Caco-2 (cell line): ENCODE data around the gene KRTAP10-2. TPM values are rescaled to one million over a fixed set of nuclear protein-coding genes. Genes with fewer than 3 reads are reported as not detected.

ENCODE experiments used
- BruUV-seq: library from RNA; stranded (reverse); fragments of 400-500 nt; replicated peaks from 2 replicates; lab custom pipeline; 2021; lab: Mats Ljungman, UMichigan
- CTCF ChIA-PET: fragments of 300-600 bp; sonication (Branson Sonifier 250); formaldehyde crosslinking; loops from one replicate; lab custom pipeline; 2022; ENCODE audit warnings: antibody characterized with exemption; lab: Charles Lee
- POLR2A ChIA-PET: fragments of 300-600 bp; sonication (Branson Sonifier 250); formaldehyde crosslinking; loops from one replicate; lab custom pipeline; 2022; ENCODE audit warnings: antibody characterized with exemption; lab: Charles Lee
- DNase-seq, 2 experiments: peaks; one replicate each; pipeline versions ENCODE4 v3.0.0 to v3.0.0-alpha.2; 2020 to 2022
- H3K27me3 ChIP-seq: replicated peaks from 2 replicates; pipeline ENCODE4 v1.6.0; 2011; ENCODE audit warnings: low read length; ENCODE audit not compliant: control insufficient read depth, insufficient read depth
- H3K36me3 ChIP-seq: 2 replicates; pipeline ENCODE4 v1.5.1; 2011; ENCODE audit warnings: low read length; ENCODE audit not compliant: control insufficient read depth, insufficient read depth
- H3K4me1 ChIP-seq: fragments of 250-450 bp; sonication (Bioruptor Pico); 2 replicates; pipeline ENCODE4 v1.5.1; 2020; ENCODE audit warnings: mild to moderate bottlenecking
- H3K4me3 ChIP-seq: 2 replicates; pipeline ENCODE4 v1.5.1; 2011; ENCODE audit warnings: low read depth, mild to moderate bottlenecking, control low read depth, low read length
- H3K9me3 ChIP-seq: fragments of 250-450 bp; sonication (Bioruptor Pico); 2 replicates; pipeline ENCODE4 v1.5.1; 2020; ENCODE audit warnings: mild to moderate bottlenecking, moderate library complexity
- H3K27ac Mint-ChIP-seq: one replicate; pipeline ENCODE4 v1.8.0; 2022; ENCODE audit warnings: mixed read lengths; ENCODE audit not compliant: unreplicated experiment
- H3K27me3 Mint-ChIP-seq: one replicate; pipeline ENCODE4 v1.8.0; 2022; ENCODE audit warnings: mixed read lengths; ENCODE audit not compliant: insufficient read depth, unreplicated experiment
- H3K36me3 Mint-ChIP-seq: one replicate; pipeline ENCODE4 v1.8.0; 2022; ENCODE audit warnings: mild to moderate bottlenecking, mixed read lengths; ENCODE audit not compliant: insufficient read depth, unreplicated experiment
- H3K4me1 Mint-ChIP-seq: one replicate; pipeline ENCODE4 v1.8.0; 2022; ENCODE audit warnings: low read depth, mixed read lengths; ENCODE audit not compliant: unreplicated experiment
- H3K4me3 Mint-ChIP-seq: one replicate; pipeline ENCODE4 v1.8.0; 2022; ENCODE audit warnings: mild to moderate bottlenecking, moderate library complexity, mixed read lengths; ENCODE audit not compliant: unreplicated experiment
- H3K9me3 Mint-ChIP-seq: one replicate; pipeline ENCODE4 v1.8.0; 2022; ENCODE audit warnings: mixed read lengths; ENCODE audit not compliant: unreplicated experiment
- CTCF ChIP-seq, 2 experiments: fragments of 200-600 bp in 1 of 2; IDR thresholded peaks; 1 replicate in 1 of 2; 2 replicates in 1 of 2; pipeline versions ENCODE4 v1.5.1 to v1.8.0; 2011 to 2022; ENCODE audit warnings: antibody characterized with exemption in 1 of 2, control low read depth in 1 of 2, inconsistent platforms in 1 of 2, low read depth in 1 of 2, low read length in 1 of 2, mild to moderate bottlenecking in 1 of 2, moderate library complexity in 1 of 2; ENCODE audit not compliant: insufficient read depth in 1 of 2, severe bottlenecking in 1 of 2, unreplicated experiment in 1 of 2
- intact Hi-C: fragments of 100-400 bp; cut with micrococcal nuclease; formaldehyde crosslinking; loops from one replicate; pipeline ENCODE4 v1.10.0; 2022; ENCODE audit not compliant: unreplicated experiment
- total RNA-seq: library from RNA; stranded (reverse); gene quantifications from 2 replicates; pipeline ENCODE4 v1.2.3, GENCODE V29; 2022

KRTAP10-2 gene
- total RNA-seq, 1 experiment from 2014 or later: not detected

- ChIA-PET CTCF (no interaction called here), POLR2A (no interaction called here)
- no TSS peak for BruUV-seq
These were observed 18.7 kb upstream of the KRTAP10-2 start for GRCh38 chr21:44569861-44570517.

GRCh38 chr21:44568667-44569556, 17.6 kb upstream of the KRTAP10-2 start:
- H3K4me1 Mint-ChIP-seq: no peaks in the 10 kb centered on the region
- no peaks in the 10 kb centered on the region for H3K36me3 Mint-ChIP-seq
- no peak overlapping the region for H3K4me3 Mint-ChIP-seq
- TF ChIP-seq CTCF (IDR thresholded peaks at IDR 0.05; ENCODE audit: insufficient read depth in 1 of 2, low read depth in 1 of 2, low read length in 1 of 2, severe bottlenecking in 1 of 2, unreplicated experiment in 1 of 2): no peak
- H3K27me3 ChIP-seq: no peaks in the 10 kb centered on the region
- POLR2A ChIA-PET: no interaction called here
- H3K9me3 ChIP-seq: peaks cover 16% of the 10 kb centered on the region; the same call in 1 of the 2 replicates
- intact Hi-C loops: no loop called here
- CTCF ChIA-PET: no interaction called here
- H3K36me3 ChIP-seq: no peaks in the 10 kb centered on the region
- no peak overlapping the region for H3K4me3 ChIP-seq
- peaks cover 10% of the 10 kb centered on the region for H3K27me3 Mint-ChIP-seq
- no peak for DNase-seq
- peaks cover 26% of the 10 kb centered on the region for H3K9me3 Mint-ChIP-seq
- no peak overlapping the region for H3K27ac Mint-ChIP-seq
- H3K4me1 ChIP-seq: no peaks in the 10 kb centered on the region
- no TSS peak for BruUV-seq

More at GRCh38 chr21:44569861-44570517, 18.7 kb upstream of the KRTAP10-2 start:
- Histone ChIP-seq H3K4me1 (no peaks in the 10 kb centered on the region), H3K36me3 (no peaks in the 10 kb centered on the region), H3K27me3 (no peaks in the 10 kb centered on the region), H3K9me3 (peaks cover 7% of the 10 kb centered on the region; the same call in 1 of the 2 replicates), H3K4me3 (no peak overlapping the region)
- H3K27ac Mint-ChIP-seq: no peak overlapping the region
- TF ChIP-seq CTCF (IDR thresholded peaks at IDR 0.05; ENCODE audit: insufficient read depth in 1 of 2, low read depth in 1 of 2, low read length in 1 of 2, severe bottlenecking in 1 of 2, unreplicated experiment in 1 of 2): no peak
- intact Hi-C loops: no loop called here
- H3K36me3 Mint-ChIP-seq: no peaks in the 10 kb centered on the region
- no peak for DNase-seq
- peaks cover 26% of the 10 kb centered on the region for H3K9me3 Mint-ChIP-seq
- H3K27me3 Mint-ChIP-seq: peaks cover 6% of the 10 kb centered on the region
- H3K4me3 Mint-ChIP-seq: no peak overlapping the region
- peaks cover 6% of the 10 kb centered on the region for H3K4me1 Mint-ChIP-seq

DNA sequence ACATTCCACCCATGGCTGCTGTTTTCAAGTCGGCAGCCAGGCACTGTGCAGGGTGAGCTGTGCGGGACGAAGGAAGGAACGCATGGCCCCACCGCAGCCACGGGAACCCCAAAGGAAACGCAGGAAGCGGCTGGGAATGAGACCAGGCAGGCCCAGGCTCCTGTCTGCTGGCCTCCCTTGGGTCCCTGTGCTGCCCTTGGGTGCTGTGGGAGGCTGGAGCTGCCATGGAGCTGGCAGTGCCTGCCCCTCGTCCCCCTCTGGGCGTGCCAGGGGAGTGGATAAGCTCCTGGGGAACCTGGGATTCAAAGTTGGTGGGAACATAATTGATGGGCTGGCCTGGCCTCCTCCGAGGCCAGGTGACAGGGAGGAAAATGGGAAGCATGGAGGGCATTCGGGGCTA, 17.0 kb upstream of the KRTAP10-2 start:
- Histone ChIP-seq H3K4me3 (no peak overlapping the region), H3K27me3 (no peaks in the 10 kb centered on the region), H3K36me3 (no peaks in the 10 kb centered on the region), H3K4me1 (no peaks in the 10 kb centered on the region), H3K9me3 (peaks cover 16% of the 10 kb centered on the region; the same call in 1 of the 2 replicates)
- TF ChIP-seq CTCF (IDR thresholded peaks at IDR 0.05; ENCODE audit: insufficient read depth in 1 of 2, low read depth in 1 of 2, low read length in 1 of 2, severe bottlenecking in 1 of 2, unreplicated experiment in 1 of 2): no peak
- H3K4me3 Mint-ChIP-seq: no peak overlapping the region
- ChIA-PET CTCF (no interaction called here), POLR2A (no interaction called here)
- no TSS peak for BruUV-seq
- no peaks in the 10 kb centered on the region for H3K4me1 Mint-ChIP-seq
- H3K9me3 Mint-ChIP-seq: peaks cover 26% of the 10 kb centered on the region
- intact Hi-C loops: no loop called here
- H3K27ac Mint-ChIP-seq: no peak overlapping the region
- no peaks in the 10 kb centered on the region for H3K36me3 Mint-ChIP-seq
- DNase-seq: no peak
- H3K27me3 Mint-ChIP-seq: peaks cover 12% of the 10 kb centered on the region
